Right lung (tissue), 5 donors: ENCODE measurements around the gene MINDY3. TPM values are rescaled to one million over a fixed set of nuclear protein-coding genes. Genes with fewer than 3 reads are reported as not detected.

Source experiments
- DNase-seq, 2 donors: peaks; one replicate each; pipeline ENCODE4 v3.0.0-alpha.2; 2013
- polyA plus RNA-seq, 5 donors: library from polyadenylated mRNA; unstranded; fragments of 120-200 nt; gene quantifications; one replicate each; pipeline versions ENCODE4 v1.2.1 to v1.2.3, GENCODE V29; 2013; ENCODE audit warnings: inconsistent platforms in 1 of 5, low replicate concordance in 1 of 5; ENCODE audit not compliant: insufficient read length in 5 of 5, insufficient read depth in 1 of 5

Gene MINDY3
- polyA plus RNA-seq, 5 donors, result 34.3 to 61.6 (median 50.7) TPM

DNA sequence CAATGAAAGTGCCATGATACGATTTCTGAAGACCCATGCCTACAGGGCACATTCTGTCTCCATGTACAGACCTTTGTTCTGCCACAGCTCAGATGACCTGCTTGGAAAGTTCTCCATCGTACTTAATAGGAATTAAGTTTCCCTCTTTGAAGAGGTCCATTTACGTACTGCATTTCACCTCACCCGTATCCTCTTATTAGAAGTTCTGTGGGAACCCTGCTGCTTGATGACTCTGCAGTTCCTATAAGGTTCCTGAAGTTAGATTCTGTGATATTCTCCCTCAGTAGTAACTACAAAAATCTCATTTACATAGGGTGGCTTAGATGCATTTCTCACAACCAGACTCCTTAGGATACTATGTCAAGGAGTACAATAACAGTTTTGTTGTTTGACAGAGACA, 50.9 kb downstream of the MINDY3 start:
- no peak for DNase-seq

DNA sequence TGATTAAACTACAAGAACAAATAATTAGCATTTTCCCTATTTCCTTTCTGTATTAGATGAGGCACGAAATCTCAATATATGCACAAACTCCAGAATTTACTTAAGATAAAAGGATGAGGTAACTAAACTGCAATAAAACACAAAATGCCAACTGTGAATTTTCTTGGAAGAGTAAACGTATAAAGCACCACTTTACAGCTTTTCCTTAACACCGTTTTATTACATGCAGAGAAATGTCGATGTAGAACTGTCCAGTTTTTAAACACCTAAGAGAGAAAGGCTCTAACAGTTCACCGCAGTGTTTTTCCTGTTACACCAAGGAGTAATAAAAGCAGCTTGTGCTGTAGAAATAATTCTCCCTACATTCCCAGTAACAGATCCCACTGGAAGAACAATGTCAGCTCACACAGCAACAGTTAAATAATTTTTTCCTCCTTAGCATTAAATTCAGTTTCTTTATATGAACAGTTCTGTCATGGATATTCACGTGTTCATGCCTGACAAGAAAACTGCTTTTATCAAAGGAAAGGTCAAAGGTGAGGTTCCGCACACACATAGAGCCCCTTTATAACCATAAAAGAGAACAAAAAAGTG, 52.0 kb downstream of the MINDY3 start:
- no peak for DNase-seq

DNA sequence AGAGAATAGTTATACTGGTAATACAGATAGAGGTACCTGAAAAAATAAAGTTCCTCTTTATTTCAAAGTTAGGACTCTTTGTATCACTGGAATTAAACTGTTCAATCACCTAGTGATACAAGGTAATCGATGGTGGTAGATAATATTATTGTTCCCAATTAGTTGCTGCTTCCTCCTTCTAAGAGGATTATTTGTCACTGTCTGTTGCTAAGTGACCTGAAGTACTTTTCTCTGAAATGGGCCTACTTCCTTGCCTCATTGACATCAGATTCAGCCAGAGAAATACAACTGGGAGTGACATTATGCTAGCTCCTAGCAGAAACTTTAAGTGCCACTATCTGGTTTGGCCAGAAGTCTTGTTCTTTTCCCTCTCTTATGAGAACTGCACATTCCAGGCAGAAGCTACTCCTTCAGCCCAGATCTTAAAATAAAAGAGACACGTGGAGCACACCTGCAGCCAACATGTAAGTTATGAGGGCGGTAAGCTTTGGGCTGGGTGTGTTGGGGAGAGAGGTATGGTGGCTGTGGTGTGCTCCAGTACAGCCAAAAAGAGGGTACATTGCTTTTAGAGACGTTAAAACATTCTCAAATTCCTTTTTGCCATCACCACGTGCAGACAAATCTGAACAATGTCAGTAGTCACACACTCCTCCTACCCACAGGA, 54.8 kb downstream of the MINDY3 start:
- no peak for DNase-seq

DNA sequence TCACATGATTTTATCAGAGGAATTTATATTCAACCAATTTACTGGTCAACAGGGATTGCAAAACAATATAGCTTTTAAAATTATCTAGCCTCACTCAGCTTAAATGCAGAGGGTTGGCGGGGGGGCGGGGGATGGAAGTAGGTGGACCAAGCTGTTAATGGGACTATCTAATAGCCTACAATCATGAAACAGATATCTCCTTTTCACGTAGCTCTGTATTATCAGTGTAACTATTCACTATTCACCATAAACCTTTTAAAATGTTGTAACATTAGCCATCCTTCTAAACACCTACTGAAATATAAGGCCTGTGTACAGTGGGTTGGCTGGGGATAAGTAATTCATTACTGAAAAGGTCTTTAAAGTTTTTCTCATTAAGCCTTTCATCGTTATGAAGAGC, 56.2 kb downstream of the MINDY3 start:
- DNase-seq, result no peak

DNA sequence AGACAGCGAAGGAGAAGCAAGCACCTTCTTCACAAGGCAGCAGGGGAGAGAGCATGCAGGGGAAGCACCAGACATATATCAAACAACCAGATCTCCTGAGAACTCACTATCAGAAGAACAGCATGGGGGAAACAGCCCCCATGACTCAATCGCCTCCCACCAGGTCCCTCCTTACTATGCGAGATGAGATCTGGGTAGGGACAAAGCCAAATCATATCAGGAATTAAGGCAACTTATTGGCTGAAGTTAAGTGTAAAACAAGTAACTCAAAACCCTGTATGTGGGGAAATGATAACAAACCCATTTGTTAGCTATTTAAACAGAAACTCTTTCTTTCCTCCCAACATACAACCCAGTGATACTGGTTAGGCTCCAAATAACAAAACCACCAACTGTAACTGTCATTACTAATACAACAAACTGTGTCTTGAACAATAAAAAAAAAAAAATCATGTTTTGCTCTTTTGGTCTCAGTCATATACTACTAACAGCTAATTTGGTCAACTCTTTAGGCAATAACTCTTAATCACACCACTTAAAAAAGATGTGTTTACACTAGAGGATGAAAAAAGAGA, 57.8 kb downstream of the MINDY3 start:
- DNase-seq, result peak; percentile 56 to 70

DNA sequence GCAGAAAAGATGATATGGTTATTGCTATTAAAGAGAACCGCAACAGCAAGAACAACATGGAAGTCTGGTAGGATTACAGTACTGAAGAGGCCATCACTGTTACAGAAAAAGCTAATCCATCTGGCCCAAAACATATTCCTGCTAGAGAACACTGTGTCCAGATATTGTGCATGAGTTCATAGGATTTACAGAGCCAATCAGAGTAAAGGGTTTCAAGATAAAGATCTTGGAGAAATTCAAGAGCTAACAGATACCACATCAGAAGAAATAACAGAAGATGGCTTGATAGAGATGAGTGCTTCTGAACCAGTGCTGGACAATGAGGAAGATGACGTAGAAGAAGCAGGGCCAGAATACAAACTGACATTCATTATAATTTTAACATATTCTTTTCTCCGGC, 58.7 kb downstream of the MINDY3 start:
- DNase-seq, result no peak

DNA sequence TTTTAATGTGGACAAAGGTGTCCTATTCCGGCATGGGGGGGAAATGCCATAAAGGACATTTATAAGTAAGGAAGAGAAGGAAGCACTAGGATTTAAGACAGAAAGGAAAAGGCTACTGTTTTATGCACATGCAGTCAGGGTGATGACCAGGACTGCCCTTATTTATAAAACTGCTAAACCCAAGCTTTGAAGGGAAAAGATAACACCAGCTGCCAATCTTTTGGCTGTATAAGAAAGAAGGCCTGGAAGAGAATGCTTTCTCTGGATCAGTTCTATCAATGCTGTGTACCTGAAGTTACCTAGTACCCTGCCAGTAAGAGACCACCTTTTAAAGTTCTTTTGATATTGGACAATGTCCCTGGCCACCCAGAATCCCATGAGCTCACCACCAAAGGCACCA, 59.2 kb downstream of the MINDY3 start:
- DNase-seq, result no peak

DNA sequence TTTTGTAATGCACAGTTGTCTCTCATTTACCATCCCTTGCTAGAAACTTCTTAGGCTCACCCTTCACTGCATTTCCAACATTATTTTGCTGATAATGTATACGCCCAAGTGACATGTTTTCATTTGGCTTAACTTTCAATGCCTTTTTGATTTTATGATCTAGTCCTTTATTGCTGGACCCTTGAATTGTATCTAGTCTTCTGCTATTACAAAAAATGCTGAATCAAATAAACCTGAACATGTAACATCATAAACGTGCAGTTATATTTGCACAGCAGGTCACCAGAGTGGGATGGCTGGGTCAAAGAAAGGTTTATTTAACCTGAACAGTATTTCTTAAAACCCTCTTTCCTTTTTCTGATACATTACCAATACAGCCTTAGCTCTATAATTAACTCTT, 63.0 kb downstream of the MINDY3 start:
- DNase-seq, result no peak

DNA sequence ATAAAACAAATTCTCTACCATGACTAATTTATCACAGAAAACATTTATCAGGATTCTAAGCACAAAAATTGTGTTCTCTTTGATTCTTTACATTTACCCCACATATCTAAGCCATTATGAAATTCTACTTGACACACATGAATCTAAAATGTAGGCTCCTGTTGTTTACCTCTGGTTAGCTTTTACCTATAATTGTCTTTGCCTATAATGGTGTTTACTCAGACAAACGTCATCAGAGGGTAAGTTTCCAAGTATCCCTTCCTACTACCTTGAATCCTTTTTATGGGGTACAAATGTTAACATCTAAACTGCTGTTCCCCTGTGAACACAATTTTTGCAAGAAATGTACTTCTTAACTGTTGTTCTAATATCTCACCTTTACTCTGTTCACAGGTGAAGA, 63.5 kb downstream of the MINDY3 start:
- no peak for DNase-seq

DNA sequence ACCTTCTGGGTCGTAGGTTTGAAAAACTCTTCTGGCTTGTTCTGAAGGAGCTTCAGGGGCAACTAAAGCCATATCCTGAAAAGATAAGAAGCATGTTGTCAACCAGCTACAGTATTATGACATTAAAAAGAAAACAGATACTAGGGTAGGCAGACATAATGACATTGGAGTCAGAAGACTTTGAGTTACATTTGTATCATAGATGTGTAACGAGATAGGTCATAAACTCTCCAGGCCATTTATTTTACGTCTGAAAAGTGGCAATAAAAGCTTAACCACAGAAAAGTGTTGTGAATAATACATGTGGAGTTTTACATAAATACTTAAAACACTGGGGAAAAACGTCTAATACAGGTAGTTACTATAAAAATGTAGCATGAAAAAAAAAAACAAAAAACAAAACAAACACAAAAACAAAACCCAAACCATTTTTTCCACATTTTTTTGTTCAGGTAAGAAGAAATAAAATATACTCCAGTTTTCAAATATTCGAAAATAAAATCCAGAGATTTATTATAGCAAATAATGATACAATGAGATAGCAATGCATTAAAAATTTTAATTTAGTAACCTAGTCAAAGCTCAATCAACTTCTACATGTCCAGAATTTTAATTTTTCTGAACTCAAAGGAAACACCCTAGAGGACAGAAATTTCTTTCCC, 64.1 kb downstream of the MINDY3 start:
- no peak for DNase-seq

DNA sequence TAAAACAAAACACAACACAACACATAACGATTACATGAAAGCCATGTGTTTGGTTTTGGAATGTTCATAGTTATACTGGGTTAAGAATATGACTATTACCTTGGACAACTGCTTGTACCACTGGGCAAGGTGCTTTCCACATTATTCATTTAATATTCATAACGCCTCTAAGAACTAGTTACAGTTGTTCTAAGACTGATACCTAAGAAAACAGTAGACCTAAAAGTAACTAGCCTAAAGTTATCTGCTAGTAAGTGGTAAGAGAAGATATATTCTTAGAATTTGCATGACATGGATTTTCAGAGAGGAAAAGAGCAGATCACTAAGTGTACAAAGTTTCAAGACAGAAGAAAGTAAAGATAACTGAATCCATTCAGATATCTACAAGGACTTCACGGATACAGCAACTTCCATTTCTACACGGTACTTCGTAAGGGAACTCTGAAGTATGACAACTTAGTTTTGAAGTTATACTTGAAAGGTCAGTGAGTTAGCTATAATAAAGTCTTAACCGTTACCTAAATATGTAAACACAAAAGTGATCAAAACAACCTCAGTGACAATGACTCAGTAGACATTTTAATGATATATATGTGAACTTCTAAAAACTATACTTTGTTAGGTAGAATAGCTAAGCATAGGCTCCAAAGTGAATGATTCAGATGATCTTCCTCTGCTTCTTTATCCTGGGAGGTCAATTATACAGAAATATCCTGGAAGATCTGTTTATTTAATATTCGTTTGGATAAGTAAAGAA, 65.1 kb downstream of the MINDY3 start:
- DNase-seq, result no peak

DNA sequence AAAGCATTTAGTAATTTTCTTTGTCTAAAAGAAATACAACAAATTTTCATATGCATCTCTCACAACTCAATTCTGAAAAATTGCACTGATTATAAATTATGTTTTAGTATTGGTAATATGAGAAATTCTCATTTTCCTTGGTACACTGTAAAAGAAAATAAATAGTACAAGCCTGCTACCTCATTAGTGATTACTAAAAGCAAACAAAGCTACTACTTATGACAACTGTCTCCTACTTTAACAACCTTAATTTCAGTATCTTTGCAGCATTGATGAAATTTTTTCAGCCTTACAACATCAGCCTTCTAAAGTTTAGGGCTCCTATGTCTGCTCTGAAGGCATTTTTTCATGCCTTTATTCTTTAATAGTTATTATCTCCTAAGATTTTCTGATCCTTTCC, 65.7 kb downstream of the MINDY3 start:
- no peak for DNase-seq

DNA sequence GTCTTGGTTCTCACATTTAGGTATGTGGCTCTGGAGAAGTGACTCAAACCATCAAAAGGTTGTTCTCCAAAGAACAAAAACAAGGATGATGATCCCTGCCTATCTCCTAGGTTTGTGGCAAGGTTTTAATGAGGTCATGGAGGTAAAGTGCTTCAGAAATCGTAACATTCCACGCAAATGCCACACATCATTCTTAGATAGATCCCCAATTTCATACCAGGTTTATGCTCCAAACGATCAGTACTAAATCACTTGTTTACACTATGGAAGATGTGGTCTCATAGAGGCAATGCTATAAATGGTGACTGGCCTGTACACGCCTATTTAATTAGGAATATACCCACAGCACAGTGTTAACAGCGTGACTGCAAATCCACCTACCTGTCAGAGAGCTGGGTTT, 66.6 kb downstream of the MINDY3 start:
- no peak for DNase-seq

DNA sequence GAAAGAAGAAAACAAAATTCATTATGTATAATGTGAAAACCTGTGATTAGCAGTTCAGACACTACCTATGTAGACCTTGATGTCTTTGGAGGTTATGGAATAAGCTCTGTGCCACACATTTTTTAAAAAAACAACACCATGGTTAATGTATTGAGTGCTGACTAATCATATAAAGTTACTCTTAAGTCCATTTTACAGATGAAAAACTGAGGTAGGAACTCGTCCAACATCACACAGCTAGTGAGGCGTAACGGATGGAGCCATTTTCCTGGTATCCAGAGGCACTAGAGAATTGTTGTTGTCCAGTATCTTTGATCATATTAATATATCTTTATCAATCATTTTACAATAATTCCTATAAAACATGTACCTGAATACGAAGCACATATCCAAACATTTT, 67.5 kb downstream of the MINDY3 start:
- no peak for DNase-seq

DNA sequence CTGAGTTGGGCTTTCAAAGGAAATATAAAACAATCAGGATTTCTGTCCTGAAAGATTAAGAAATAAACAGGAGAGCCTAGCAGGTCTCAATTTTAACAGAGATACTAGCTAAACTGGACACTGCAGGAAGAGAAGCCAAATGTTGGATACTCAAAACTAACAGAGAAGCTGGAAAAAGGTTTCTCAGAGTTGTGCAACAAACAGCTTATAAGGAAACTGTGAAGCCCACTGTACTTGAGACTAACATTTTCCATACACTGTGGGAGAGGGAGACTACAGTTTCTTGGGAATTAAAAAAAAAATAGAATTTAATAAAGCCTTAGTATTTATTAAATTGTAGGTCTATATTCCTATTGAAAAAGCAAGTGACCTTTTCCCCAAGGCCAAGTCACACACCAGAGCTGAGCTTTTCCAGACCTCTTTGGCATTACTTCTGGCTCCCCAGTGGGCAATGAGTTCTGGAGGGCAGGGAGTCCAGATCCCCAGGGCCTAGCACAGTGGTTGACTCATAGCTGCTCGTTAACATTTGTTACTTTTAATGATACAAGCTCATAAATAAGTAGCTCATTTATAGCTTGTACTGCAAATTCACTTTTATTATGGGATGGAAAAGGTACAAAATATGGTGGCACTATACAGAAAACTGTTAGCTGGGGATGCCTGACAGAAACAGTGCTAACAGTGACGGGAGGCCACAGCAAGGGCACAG, 68.3 kb downstream of the MINDY3 start:
- DNase-seq, result no peak

DNA sequence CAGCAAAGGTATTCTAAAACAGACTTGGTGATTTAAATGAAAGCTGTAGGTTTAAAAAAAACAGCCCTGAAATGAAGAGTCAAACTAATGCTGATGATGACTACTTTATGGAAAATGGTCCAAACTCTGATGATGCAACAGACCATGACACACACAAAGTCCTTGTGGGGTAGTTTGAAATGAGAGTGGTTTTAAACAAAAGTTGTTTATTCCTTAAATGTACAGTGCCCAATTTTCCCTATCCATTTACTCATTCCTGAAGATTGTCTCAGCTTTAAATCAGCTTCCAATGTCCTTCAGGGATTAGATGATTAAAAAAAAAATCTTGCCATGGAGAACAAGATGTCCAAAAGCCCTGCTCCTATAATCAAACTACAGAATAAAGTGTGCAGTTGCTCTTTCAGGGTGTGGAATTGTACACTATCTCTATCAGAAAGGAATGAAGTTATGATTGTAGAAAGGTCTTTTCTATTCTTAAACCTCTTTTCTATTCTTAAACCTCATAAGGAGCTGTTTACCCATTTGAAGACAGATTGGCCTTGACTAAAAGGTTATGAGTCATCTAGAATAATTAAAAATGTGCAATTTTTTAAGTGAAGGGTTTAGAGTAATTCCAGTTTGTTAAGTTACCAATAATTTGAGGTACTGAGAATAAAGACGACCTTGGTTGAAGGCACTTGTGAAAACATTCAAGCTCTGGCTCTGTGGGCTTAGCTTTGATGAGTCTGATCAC, 70.3 kb downstream of the MINDY3 start:
- peak in 1 of 2 donors; percentile 38 for DNase-seq

DNA sequence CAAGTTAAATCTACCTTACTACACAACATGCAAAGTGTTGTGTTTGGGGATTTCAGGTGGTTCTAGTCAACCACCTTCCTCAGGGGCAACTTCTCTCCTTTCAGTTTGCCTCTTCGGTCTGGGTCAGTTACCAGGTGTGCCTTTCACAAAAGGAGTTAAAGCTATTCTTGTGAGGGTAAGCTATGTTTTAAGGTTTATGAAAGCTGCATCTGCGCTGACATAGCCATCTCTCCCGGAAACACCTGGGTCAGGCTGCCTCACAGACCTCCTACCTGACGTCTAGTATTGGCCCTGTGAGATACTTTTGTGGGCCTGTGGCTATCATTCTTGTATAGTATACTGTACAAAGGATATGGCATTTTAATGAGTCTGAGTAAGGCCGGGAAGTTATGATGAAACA, 72.9 kb downstream of the MINDY3 start:
- DNase-seq, result no peak

DNA sequence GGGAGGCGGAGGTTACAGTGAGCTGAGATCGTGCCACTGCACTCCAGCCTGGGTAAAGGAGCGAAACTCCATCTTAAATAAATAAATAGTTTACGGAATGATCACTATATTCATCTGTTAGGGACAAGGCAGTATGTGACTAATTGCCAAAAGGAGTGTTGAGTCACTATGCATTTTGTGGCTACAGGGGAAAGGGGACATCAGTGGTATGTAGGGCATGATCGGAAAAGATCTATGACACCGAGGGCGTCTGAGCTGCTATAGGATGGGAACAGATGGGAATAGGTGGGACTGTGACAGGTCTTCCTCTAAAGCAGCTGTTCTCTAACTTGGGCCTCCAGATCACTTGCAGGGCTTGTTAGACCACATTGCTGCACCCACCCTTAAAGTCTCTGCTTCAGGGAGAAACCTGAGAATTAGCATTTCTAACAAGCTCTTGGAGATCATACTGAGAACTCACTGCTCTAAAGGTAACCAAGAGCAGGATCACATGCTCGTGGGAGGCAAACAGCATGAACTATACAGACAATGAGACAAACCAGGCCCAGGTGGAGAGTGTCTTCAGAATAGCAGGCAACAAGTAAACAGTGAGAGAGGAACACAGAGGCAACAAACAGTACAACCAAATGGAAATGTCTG, 75.5 kb downstream of the MINDY3 start:
- DNase-seq, result no peak

DNA sequence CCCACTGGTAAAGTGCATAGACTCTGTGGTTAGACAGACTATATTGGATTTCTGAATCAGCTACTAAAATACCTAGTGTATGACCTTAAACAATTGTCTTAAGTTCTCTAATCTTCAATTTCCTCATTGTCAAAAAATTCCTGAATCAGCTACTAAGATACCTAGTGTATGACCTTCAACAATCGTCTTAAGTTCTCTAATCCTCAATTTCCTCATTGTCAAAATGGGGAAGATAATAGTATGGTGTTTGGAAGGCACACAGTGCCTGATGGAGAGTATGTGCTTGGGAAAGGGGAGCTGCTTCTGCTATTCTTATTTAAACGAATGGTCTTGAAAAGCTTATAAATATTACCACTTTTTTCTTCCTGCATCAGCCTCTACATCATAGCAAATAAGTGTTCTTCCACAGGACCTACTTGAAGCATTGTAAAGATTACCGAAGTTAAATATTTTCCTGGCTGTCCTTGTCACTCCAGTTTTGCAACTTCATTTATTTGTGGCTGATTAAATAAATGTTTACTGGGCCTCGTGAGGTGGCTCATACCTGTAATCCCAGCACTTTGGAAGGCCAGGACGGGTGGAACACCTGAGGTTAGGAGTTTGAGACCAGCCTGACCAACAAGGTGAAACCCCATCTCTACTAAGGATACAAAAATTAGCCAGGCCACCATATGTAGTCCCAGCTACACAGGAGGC, 76.2 kb downstream of the MINDY3 start:
- DNase-seq, result no peak

DNA sequence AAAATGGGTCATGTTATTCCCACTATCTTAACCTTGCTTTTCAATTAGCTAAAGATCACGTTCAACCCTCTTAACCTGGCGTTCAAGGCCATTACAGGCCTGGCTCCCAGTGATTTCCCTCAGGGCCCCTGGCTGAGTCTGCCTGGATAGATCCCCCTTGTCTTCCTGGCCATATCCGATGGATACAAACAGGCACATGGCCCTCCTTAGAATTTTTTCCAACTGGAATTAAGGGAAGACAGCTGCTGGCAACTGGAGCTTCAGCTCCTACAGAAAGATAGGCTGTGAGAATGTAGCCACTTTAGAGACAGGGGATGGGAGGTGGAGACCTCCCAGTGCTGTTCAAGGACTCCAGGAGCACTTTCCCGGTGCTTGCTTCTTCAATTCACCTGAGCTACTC, 77.5 kb downstream of the MINDY3 start:
- DNase-seq, result no peak
